ENCODE measurements around the gene TANGO6. TPM values are rescaled to one million over a fixed set of nuclear protein-coding genes. Genes with fewer than 3 reads are reported as not detected.

Gene TANGO6
- total and polyA plus RNA-seq, 10 of the 15 experiments (the other 5 are each of a cell fraction or from before 2014, with no cell fraction given) = 1.1 to 20.6 (median 11.0) TPM

DNA sequence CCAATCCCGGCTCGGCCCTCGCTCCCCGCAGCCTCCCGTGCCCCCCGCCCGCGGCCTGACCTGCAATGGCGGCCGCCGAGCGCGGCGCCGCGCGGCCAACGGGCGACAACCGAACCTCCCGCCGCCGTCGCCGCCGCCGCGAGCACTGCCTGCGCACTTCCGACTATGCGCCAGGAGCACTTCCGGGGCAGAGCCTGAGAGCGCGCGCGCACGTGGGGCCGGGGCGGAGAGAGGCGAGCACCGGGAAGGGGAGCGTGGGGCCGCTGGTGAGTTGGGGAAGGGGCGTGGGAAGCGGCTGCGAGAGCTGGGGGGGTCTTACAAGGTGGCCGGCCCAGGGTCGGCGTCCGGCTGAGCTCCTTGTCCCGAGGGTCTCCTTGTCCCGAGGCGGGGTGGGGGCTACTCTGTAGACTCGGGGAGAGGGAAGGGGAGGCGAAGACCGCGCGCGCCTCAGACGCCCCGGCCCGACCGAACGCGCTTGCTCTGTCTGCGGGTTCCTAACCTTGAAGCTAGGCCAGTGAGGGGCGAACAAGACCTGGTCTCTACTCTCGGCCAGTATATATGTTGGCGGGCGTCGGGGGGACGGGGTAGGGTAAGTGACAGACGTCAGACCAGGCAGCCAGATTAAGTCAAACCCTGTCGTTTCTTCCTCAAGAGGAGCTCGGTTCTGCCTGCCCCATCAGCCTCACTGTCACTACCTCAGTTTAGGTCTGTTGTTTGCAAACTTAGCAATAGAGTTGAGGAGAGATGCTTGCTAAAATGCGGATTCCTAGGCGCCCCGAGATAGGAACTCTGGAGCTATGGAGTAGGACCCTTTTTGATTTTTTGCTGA, 289.3 kb downstream of the TANGO6 start, which contains the start of the genes CHTF8 and UTP4 (continued):
- TF ChIP-seq, protein P1, sequence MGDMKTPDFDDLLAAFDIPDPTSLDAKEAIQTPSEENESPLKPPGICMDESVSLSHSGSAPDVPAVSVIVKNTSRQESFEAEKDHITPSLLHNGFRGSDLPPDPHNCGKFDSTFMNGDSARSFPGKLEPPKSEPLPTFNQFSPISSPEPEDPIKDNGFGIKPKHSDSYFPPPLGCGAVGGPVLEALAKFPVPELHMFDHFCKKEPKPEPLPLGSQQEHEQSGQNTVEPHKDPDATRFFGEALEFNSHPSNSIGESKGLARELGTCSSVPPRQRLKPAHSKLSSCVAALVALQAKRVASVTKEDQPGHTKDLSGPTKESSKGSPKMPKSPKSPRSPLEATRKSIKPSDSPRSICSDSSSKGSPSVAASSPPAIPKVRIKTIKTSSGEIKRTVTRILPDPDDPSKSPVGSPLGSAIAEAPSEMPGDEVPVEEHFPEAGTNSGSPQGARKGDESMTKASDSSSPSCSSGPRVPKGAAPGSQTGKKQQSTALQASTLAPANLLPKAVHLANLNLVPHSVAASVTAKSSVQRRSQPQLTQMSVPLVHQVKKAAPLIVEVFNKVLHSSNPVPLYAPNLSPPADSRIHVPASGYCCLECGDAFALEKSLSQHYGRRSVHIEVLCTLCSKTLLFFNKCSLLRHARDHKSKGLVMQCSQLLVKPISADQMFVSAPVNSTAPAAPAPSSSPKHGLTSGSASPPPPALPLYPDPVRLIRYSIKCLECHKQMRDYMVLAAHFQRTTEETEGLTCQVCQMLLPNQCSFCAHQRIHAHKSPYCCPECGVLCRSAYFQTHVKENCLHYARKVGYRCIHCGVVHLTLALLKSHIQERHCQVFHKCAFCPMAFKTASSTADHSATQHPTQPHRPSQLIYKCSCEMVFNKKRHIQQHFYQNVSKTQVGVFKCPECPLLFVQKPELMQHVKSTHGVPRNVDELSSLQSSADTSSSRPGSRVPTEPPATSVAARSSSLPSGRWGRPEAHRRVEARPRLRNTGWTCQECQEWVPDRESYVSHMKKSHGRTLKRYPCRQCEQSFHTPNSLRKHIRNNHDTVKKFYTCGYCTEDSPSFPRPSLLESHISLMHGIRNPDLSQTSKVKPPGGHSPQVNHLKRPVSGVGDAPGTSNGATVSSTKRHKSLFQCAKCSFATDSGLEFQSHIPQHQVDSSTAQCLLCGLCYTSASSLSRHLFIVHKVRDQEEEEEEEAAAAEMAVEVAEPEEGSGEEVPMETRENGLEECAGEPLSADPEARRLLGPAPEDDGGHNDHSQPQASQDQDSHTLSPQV (IDR thresholded peaks at IDR 0.05) = 0 out of 2 replicates have a peak, but pooled peaks have one; percentile 38
- TF ChIP-seq, protein P2, sequence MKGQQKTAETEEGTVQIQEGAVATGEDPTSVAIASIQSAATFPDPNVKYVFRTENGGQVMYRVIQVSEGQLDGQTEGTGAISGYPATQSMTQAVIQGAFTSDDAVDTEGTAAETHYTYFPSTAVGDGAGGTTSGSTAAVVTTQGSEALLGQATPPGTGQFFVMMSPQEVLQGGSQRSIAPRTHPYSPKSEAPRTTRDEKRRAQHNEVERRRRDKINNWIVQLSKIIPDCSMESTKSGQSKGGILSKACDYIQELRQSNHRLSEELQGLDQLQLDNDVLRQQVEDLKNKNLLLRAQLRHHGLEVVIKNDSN (IDR thresholded peaks at IDR 0.05; ENCODE audit: borderline replicate concordance, extremely low read length, insufficient read depth, low read depth, low read length) = peak; percentile 81
- TF ChIP-seq RFX5 (IDR thresholded peaks at IDR 0.05; ENCODE audit: low read depth, low read length) = no peak
- TF ChIP-seq HDGF (IDR thresholded peaks at IDR 0.05) = 0 out of 2 replicates have a peak, but pooled peaks have one; percentile 26
- TF ChIP-seq YY1 (IDR thresholded peaks at IDR 0.05; ENCODE audit: low read depth, low read length) = peak; percentile 92
- TF ChIP-seq, protein P3, sequence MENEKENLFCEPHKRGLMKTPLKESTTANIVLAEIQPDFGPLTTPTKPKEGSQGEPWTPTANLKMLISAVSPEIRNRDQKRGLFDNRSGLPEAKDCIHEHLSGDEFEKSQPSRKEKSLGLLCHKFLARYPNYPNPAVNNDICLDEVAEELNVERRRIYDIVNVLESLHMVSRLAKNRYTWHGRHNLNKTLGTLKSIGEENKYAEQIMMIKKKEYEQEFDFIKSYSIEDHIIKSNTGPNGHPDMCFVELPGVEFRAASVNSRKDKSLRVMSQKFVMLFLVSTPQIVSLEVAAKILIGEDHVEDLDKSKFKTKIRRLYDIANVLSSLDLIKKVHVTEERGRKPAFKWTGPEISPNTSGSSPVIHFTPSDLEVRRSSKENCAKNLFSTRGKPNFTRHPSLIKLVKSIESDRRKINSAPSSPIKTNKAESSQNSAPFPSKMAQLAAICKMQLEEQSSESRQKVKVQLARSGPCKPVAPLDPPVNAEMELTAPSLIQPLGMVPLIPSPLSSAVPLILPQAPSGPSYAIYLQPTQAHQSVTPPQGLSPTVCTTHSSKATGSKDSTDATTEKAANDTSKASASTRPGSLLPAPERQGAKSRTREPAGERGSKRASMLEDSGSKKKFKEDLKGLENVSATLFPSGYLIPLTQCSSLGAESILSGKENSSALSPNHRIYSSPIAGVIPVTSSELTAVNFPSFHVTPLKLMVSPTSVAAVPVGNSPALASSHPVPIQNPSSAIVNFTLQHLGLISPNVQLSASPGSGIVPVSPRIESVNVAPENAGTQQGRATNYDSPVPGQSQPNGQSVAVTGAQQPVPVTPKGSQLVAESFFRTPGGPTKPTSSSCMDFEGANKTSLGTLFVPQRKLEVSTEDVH (IDR thresholded peaks at IDR 0.05; ENCODE audit: low read depth, partially characterized antibody) = no peak
- TF ChIP-seq, protein P4, sequence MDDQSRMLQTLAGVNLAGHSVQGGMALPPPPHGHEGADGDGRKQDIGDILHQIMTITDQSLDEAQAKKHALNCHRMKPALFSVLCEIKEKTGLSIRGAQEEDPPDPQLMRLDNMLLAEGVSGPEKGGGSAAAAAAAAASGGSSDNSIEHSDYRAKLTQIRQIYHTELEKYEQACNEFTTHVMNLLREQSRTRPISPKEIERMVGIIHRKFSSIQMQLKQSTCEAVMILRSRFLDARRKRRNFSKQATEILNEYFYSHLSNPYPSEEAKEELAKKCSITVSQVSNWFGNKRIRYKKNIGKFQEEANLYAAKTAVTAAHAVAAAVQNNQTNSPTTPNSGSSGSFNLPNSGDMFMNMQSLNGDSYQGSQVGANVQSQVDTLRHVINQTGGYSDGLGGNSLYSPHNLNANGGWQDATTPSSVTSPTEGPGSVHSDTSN (IDR thresholded peaks at IDR 0.05; ENCODE audit: insufficient replicate concordance, low read depth, low read length) = no peak
- no peak for TF ChIP-seq RAD51 (IDR thresholded peaks at IDR 0.05)
- TF ChIP-seq EZH2 (IDR thresholded peaks at IDR 0.05; ENCODE audit: borderline replicate concordance, control insufficient read depth, low read depth, low read length) = no peak
- TF ChIP-seq, protein P5, sequence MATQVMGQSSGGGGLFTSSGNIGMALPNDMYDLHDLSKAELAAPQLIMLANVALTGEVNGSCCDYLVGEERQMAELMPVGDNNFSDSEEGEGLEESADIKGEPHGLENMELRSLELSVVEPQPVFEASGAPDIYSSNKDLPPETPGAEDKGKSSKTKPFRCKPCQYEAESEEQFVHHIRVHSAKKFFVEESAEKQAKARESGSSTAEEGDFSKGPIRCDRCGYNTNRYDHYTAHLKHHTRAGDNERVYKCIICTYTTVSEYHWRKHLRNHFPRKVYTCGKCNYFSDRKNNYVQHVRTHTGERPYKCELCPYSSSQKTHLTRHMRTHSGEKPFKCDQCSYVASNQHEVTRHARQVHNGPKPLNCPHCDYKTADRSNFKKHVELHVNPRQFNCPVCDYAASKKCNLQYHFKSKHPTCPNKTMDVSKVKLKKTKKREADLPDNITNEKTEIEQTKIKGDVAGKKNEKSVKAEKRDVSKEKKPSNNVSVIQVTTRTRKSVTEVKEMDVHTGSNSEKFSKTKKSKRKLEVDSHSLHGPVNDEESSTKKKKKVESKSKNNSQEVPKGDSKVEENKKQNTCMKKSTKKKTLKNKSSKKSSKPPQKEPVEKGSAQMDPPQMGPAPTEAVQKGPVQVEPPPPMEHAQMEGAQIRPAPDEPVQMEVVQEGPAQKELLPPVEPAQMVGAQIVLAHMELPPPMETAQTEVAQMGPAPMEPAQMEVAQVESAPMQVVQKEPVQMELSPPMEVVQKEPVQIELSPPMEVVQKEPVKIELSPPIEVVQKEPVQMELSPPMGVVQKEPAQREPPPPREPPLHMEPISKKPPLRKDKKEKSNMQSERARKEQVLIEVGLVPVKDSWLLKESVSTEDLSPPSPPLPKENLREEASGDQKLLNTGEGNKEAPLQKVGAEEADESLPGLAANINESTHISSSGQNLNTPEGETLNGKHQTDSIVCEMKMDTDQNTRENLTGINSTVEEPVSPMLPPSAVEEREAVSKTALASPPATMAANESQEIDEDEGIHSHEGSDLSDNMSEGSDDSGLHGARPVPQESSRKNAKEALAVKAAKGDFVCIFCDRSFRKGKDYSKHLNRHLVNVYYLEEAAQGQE (IDR thresholded peaks at IDR 0.05; ENCODE audit: low read depth, low read length) = no peak
- peak; percentile 65; the same call in 1 of the 2 replicates for TF ChIP-seq NFXL1 (IDR thresholded peaks at IDR 0.05; ENCODE audit: borderline replicate concordance)
- TF ChIP-seq KDM1A (IDR thresholded peaks at IDR 0.05; ENCODE audit: borderline replicate concordance) = no peak
- peak; percentile 50; the same call in 1 of the 2 replicates for TF ChIP-seq HCFC1 (IDR thresholded peaks at IDR 0.05; ENCODE audit: low read length)
- no peak for TF ChIP-seq ZNF384 (IDR thresholded peaks at IDR 0.05; ENCODE audit: borderline replicate concordance, low read depth, low read length)
- 0 out of 3 replicates have a peak, but pooled peaks of 1 of the 2 experiments have one; percentile 7 for TF ChIP-seq EGR1 (IDR thresholded peaks at IDR 0.05; ENCODE audit: borderline replicate concordance in 1 of 2, low read depth in 2 of 2, low read length in 2 of 2)
